Keratinocyte (primary cell): ENCODE results near the gene TMEM151A. TPM values are rescaled to one million over a fixed set of nuclear protein-coding genes. Genes with fewer than 3 reads are reported as not detected.
A peak's percentile ranks its signal among the peaks of the same experiment; 100 is the strongest.

Experiments
- DNase-seq: peaks from one replicate; pipeline ENCODE4 v3.0.0-alpha.2; 2011; ENCODE audit warnings: low read depth, missing footprints, low spot score
- FAIRE-seq: peaks from 2 replicates; lab custom pipeline; 2011; peaks lifted over from hg19 to GRCh38; lab: Jason Lieb, UNC
- H2AFZ ChIP-seq: 2 replicates; pipeline ENCODE4 v1.6.0; 2012; ENCODE audit warnings: low read length, control low read depth, inconsistent platforms; ENCODE audit not compliant: control insufficient read depth
- H3K27ac ChIP-seq: 2 replicates; pipeline ENCODE4 v1.5.1; 2011; ENCODE audit warnings: low read length; ENCODE audit not compliant: control insufficient read depth, insufficient read depth
- H3K27me3 ChIP-seq: 3 replicates; pipeline ENCODE4 v1.6.0; 2011; ENCODE audit warnings: low read length; ENCODE audit not compliant: control insufficient read depth, insufficient read depth; ENCODE audit errors: extremely low read depth
- H3K36me3 ChIP-seq, 2 experiments: 2 replicates in 1 of 2; 3 replicates in 1 of 2; pipeline ENCODE4 v1.5.1; 2011; ENCODE audit warnings: low read length in 2 of 2, mild to moderate bottlenecking in 1 of 2; ENCODE audit not compliant: control insufficient read depth in 2 of 2, insufficient read depth in 2 of 2; ENCODE audit errors: extremely low read depth in 1 of 2
- H3K4me1 ChIP-seq: 3 replicates; pipeline ENCODE4 v1.5.1; 2011; ENCODE audit warnings: low read length; ENCODE audit not compliant: control insufficient read depth, insufficient read depth; ENCODE audit errors: extremely low read depth
- H3K4me2 ChIP-seq: 3 replicates; pipeline ENCODE4 v1.6.0; 2011; ENCODE audit warnings: low read depth, low read length; ENCODE audit not compliant: control insufficient read depth, insufficient read depth; ENCODE audit errors: extremely low read depth
- H3K4me3 ChIP-seq, 3 experiments: fragments of 200-600 bp in 1 of 3; sonication (generic) in 1 of 3; 2 replicates in 2 of 3; 3 replicates in 1 of 3; pipeline ENCODE4 v1.5.1; 2011 to 2016; ENCODE audit warnings: low read length in 3 of 3, mild to moderate bottlenecking in 3 of 3, control low read depth in 2 of 3, inconsistent platforms in 1 of 3, low read depth in 1 of 3, mixed read lengths in 1 of 3, mixed run types in 1 of 3, moderate library complexity in 1 of 3; ENCODE audit not compliant: control insufficient read depth in 2 of 3, insufficient read depth in 2 of 3; ENCODE audit errors: extremely low read depth in 1 of 3
- H3K79me2 ChIP-seq: 2 replicates; pipeline ENCODE4 v1.6.0; 2012; ENCODE audit warnings: low read length; ENCODE audit not compliant: control insufficient read depth, insufficient read depth
- H3K9ac ChIP-seq: 3 replicates; pipeline ENCODE4 v1.6.0; 2011; ENCODE audit warnings: low read length; ENCODE audit not compliant: control insufficient read depth, insufficient read depth; ENCODE audit errors: extremely low read depth
- H3K9me1 ChIP-seq: 3 replicates; pipeline ENCODE4 v1.6.0; 2011; ENCODE audit warnings: low read length; ENCODE audit not compliant: control insufficient read depth, insufficient read depth; ENCODE audit errors: extremely low read depth
- H3K9me3 ChIP-seq: 2 replicates; pipeline ENCODE4 v1.5.1; 2012; ENCODE audit warnings: low read depth, low read length; ENCODE audit not compliant: control insufficient read depth
- H4K20me1 ChIP-seq: 3 replicates; pipeline ENCODE4 v1.6.0; 2011; ENCODE audit warnings: low read length; ENCODE audit not compliant: control insufficient read depth, insufficient read depth; ENCODE audit errors: extremely low read depth
- CTCF ChIP-seq, 3 experiments: IDR thresholded peaks in 1 of 3; conservative IDR thresholded peaks in 1 of 3; optimal IDR thresholded peaks in 1 of 3; 2 replicates in 2 of 3; 3 replicates in 1 of 3; pipeline versions ENCODE3 to v1.5.1; 2011; ENCODE audit warnings: low read length in 3 of 3, mild to moderate bottlenecking in 3 of 3, moderate library complexity in 2 of 3, control low read depth in 1 of 3, inconsistent platforms in 1 of 3; ENCODE audit not compliant: insufficient read depth in 2 of 3; ENCODE audit errors: extremely low read depth in 1 of 3
- EZH2 ChIP-seq: IDR thresholded peaks from one replicate; pipeline ENCODE4 v1.6.1; 2012; ENCODE audit warnings: inconsistent platforms, mild to moderate bottlenecking, low read length, moderate library complexity
- dilution Hi-C: fragments of 300-500 bp; cut with MboI; formaldehyde crosslinking; loops from one replicate; pipeline ENCODE4 v1.7.0; 2020; ENCODE audit warnings: low sequenced_read_pairs; ENCODE audit not compliant: extremely low pct_ligation_motif_present
- polyA plus RNA-seq, 5 experiments: library from polyadenylated mRNA; depleted of rRNA in 3 of 5; stranded (reverse) in 3 of 5; stranded (forward) in 1 of 5; unstranded in 1 of 5; fragments of >200 nt; gene quantifications; 1 replicate in 1 of 5; 2 replicates in 3 of 5; 3 replicates in 1 of 5; pipeline versions ENCODE4 v1.2.1 to v1.2.3, GENCODE V29; 2011 to 2012; ENCODE audit warnings: missing spikeins in 2 of 5, low read depth in 1 of 5, low replicate concordance in 1 of 5

Gene TMEM151A
- polyA plus RNA-seq, 1 donor (not counting 4 experiments of a cell fraction or from before 2014, with no cell fraction given), result not detected

GRCh38 chr11:66282468-66283455 is 8.9 kb upstream of the TMEM151A start:
- peaks cover 6% of the 10 kb centered on the region for H4K20me1 ChIP-seq
- no peaks in the 10 kb centered on the region for H3K9me3 ChIP-seq
- H3K27ac ChIP-seq, result no peak overlapping the region
- dilution Hi-C loops, result no loop called here
- no peak overlapping the region for H3K4me2 ChIP-seq
- no peaks in the 10 kb centered on the region for H3K9me1 ChIP-seq
- FAIRE-seq (peak; percentile 53), DNase-seq (peak; percentile 69)
- TF ChIP-seq CTCF (optimal IDR thresholded peaks at IDR 0.05 in 1 of 3, IDR thresholded peaks at IDR 0.05 in 1 of 3, conservative IDR thresholded peaks at IDR 0.05 in 1 of 3; ENCODE audit: extremely low read depth in 1 of 3, insufficient read depth in 2 of 3, low read length in 3 of 3) (peak; percentile 87 to 98 (median 97)), EZH2 (no peak)
- H3K27me3 ChIP-seq, result no peaks in the 10 kb centered on the region
- H3K9ac ChIP-seq, result no peak overlapping the region
- H2AFZ ChIP-seq, result no peak overlapping the region
- peaks cover 18% of the 10 kb centered on the region for H3K79me2 ChIP-seq
- H3K4me1 ChIP-seq, result peaks cover 3% of the 10 kb centered on the region
- peaks cover 9 to 13% of the 10 kb centered on the region in 2 experiments for H3K36me3 ChIP-seq
- no peak overlapping the region for H3K4me3 ChIP-seq

GRCh38 chr11:66283461-66284105 is 8.1 kb upstream of the TMEM151A start:
- Histone ChIP-seq H3K79me2 (peaks cover 26% of the 10 kb centered on the region), H2AFZ (no peak overlapping the region), H3K27ac (no peak overlapping the region), H3K27me3 (no peaks in the 10 kb centered on the region), H3K9me3 (no peaks in the 10 kb centered on the region), H4K20me1 (peaks cover 6% of the 10 kb centered on the region), H3K36me3 (peaks cover 9 to 14% of the 10 kb centered on the region in 2 experiments), H3K4me2 (no peak overlapping the region), H3K9ac (no peak overlapping the region), H3K9me1 (no peaks in the 10 kb centered on the region), H3K4me1 (peaks cover 9% of the 10 kb centered on the region), H3K4me3 (no peak overlapping the region)
- dilution Hi-C loops, result no loop called here
- TF ChIP-seq CTCF (optimal IDR thresholded peaks at IDR 0.05 in 1 of 3, IDR thresholded peaks at IDR 0.05 in 1 of 3, conservative IDR thresholded peaks at IDR 0.05 in 1 of 3; ENCODE audit: extremely low read depth in 1 of 3, insufficient read depth in 2 of 3, low read length in 3 of 3) (no peak), EZH2 (no peak)
- FAIRE-seq, result no peak
- DNase-seq, result no peak
